HAP-1 (cell line): ENCODE results near the gene NIP7.

Source experiments
- DNase-seq, 2 experiments: peaks; one replicate each; pipeline ENCODE4 v3.0.0-alpha.2; 2016 to 2020; ENCODE audit warnings: low spot score in 2 of 2
- H3K27me3 ChIP-seq: fragments of 250-450 bp; sonication (Bioruptor Pico); 2 replicates; pipeline ENCODE4 v1.5.1; 2020; ENCODE audit warnings: low read depth, mild to moderate bottlenecking, moderate library complexity
- H3K36me3 ChIP-seq: fragments of 250-450 bp; sonication (Bioruptor Pico); replicated peaks from 2 replicates; pipeline ENCODE4 v1.5.1; 2020; ENCODE audit warnings: mild to moderate bottlenecking
- H3K4me1 ChIP-seq: fragments of 250-450 bp; sonication (Bioruptor Pico); 2 replicates; pipeline ENCODE4 v1.5.1; 2020; ENCODE audit warnings: mild to moderate bottlenecking
- H3K4me3 ChIP-seq: fragments of 250-450 bp; sonication (Bioruptor Pico); 2 replicates; pipeline ENCODE4 v1.5.1; 2020; ENCODE audit warnings: mild to moderate bottlenecking, moderate library complexity
- H3K9me3 ChIP-seq: fragments of 250-450 bp; sonication (Bioruptor Pico); 2 replicates; pipeline ENCODE4 v1.5.1; 2020; ENCODE audit warnings: mild to moderate bottlenecking, moderate library complexity
- in situ Hi-C: fragments of 300-500 bp; cut with MboI; formaldehyde crosslinking; loops from 3 replicates; pipeline ENCODE4 v1.14.3; 2020; ENCODE audit warnings: low sequenced_read_pairs, inconsistent platforms, mixed read lengths

The NIP7 gene

DNA sequence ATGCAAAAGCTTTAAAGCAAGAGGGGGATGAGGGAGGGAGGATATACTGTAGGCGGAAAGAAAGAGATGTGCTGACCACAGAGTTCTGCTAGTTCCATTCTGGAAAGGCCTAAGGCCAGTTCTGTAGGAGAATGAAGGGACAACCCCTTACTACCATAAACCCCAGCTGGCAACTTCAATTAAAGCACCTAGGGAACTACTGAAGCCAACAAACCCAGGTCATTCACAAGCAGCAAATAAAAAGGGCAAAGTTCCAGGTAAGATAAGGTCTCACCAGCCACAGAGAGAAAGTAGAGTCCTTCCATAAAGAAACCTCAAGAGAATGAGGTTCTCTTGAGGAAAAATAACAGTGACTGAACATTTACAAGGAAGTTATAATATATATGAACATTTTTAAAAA is 33.4 kb downstream of the NIP7 start:
- in situ Hi-C loops, result no loop called here
- Histone ChIP-seq H3K27me3 (no peaks in the 10 kb centered on the region), H3K9me3 (no peaks in the 10 kb centered on the region), H3K36me3 (peaks cover 60% of the 10 kb centered on the region), H3K4me1 (no peaks in the 10 kb centered on the region), H3K4me3 (no peak overlapping the region)
- DNase-seq, result no peak

DNA sequence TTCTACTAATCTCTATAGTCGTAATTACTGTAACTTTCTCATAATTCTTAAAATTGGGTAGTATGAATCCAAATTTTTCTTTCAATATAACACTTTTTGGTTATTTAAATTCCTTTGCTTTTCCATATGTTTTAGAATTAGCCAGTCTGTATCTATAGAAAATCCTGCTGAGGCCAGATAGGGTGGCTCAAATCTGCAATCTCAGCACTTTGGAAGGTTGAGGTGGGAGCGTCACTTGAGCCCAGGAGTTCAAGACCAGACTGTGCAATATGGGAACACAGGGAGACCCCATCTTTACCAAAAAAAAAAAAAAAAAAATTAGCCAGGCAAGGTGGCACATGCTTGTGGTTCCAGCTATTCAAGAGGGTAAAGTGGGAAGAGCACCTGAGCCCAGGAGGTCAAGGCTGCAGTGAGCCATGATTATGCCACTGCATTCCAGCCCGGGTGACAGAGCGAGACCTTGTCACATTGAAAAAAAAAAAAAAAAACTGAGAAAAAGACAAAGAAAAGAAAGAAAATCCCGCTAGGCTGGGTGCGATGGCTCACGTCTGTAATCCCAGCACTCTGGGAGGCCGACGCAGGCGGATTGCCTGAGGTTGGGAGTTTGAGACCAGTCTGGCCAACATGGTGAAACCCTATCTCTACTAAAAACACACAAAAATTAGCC is 37.0 kb downstream of the NIP7 start:
- in situ Hi-C loops, result no loop called here
- DNase-seq, result no peak
- no peaks in the 10 kb centered on the region for H3K9me3 ChIP-seq
- peaks cover 61% of the 10 kb centered on the region for H3K36me3 ChIP-seq
- no peaks in the 10 kb centered on the region for H3K4me1 ChIP-seq
- no peak overlapping the region for H3K4me3 ChIP-seq
- no peaks in the 10 kb centered on the region for H3K27me3 ChIP-seq

DNA sequence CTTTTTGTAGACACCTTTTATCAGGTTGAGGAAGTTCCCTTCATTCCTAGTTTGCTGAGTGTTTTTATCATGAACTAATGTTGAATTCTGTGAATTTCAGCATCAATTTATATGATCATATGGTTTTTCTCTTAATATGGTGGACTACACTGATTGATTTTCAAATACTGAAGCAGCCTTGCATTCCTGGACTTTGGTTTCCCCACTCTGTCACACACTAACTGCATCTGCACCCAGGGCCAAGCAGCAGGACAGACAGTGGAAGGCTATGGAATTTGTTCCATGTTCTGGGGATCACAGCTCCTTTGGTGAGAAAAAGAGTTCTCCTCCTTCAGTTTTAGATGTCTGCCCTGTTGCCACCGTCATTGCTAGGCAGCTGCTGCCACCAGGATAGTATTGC is 38.5 kb downstream of the NIP7 start:
- H3K4me3 ChIP-seq, result no peak overlapping the region
- no peaks in the 10 kb centered on the region for H3K9me3 ChIP-seq
- no peaks in the 10 kb centered on the region for H3K4me1 ChIP-seq
- DNase-seq, result no peak
- peaks cover 61% of the 10 kb centered on the region for H3K36me3 ChIP-seq
- no peaks in the 10 kb centered on the region for H3K27me3 ChIP-seq
- in situ Hi-C loops, result no loop called here

DNA sequence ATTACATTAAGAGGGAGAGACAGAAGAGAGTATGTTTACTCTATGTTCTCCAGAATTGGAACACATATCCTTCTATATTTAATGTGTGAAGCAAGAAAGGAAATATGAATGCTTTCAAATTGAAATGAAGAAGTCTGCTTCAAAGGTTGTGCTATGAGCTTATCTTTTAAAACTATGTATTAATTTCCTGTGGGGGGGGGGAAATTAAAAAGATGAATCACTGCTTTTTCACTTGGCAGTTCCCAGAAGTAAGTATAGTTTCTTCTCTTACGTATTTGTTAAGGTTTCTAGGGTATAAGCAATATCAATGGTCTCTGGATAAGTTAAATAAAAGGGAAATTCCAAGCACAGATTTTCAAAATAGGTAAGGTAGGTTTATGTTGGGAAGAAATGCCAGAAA is 39.2 kb downstream of the NIP7 start:
- Histone ChIP-seq H3K4me3 (no peak overlapping the region), H3K27me3 (no peaks in the 10 kb centered on the region), H3K4me1 (no peaks in the 10 kb centered on the region), H3K36me3 (peaks cover 61% of the 10 kb centered on the region), H3K9me3 (no peaks in the 10 kb centered on the region)
- DNase-seq, result no peak
- in situ Hi-C loops, result no loop called here

DNA sequence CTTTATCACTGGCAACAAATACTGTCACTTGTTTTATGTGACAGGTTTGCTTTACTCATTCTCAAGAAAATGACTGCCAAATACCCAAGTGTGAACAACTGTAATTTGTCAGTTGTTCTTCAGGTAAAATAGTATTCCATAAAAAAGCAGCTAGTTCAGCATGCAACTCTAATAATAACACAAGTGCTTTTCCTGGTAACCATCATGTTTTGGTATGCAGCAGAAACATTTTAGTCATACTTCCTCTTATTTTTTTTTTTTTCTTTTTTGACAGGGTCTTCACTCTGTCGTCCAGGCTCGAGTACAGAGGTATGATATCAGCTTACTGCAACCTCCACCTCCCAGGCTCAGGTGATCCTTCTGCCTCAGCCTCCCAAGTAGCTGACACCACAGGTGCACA is 41.7 kb downstream of the NIP7 start:
- DNase-seq, result no peak
- H3K4me3 ChIP-seq, result no peak overlapping the region
- peaks cover 7% of the 10 kb centered on the region for H3K4me1 ChIP-seq
- H3K27me3 ChIP-seq, result no peaks in the 10 kb centered on the region
- in situ Hi-C loops, result no loop called here
- peaks cover 58% of the 10 kb centered on the region for H3K36me3 ChIP-seq
- H3K9me3 ChIP-seq, result no peaks in the 10 kb centered on the region

DNA sequence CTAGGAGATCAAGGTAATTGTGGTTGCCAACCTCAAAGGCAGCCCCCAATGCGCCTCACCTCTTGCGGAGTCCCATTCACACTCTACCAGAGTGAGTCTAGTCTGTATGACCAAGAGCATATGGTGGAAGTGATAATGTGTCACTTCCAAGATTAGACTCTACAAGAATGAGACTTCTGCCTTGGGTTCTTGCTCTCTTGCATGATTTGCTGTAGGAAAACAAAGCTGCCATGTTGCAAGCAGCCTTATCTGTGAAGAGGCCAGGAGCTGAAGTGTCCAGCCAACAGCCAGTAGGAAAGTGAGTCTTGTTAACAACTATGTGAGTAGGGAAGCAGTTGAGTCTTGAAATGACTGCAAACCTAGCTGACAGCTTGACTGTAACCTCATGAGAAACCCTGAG is 42.8 kb downstream of the NIP7 start:
- no peaks in the 10 kb centered on the region for H3K9me3 ChIP-seq
- no peak for DNase-seq
- H3K36me3 ChIP-seq, result peaks cover 58% of the 10 kb centered on the region
- no peaks in the 10 kb centered on the region for H3K27me3 ChIP-seq
- no peak overlapping the region for H3K4me3 ChIP-seq
- H3K4me1 ChIP-seq, result peaks cover 7% of the 10 kb centered on the region
- in situ Hi-C loops, result no loop called here

DNA sequence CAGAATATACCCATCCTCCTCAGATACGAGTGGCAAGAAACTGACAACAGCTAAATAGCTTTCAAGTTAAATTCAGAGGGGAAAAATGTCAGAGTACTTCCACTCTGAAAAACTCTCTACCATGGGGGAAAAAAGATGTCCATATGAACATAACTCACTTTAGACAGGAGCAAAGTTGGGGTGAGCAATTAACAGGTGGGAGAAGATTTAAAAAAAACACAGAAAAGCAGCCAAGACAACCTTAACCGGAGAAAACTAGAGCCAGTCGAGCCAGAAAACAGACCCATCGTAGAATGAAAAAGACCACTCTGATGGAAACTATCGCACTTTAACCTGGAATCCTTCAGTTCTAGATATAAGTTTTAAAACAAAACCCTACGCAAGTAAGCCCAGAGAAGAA is 45.4 kb downstream of the NIP7 start:
- no peaks in the 10 kb centered on the region for H3K27me3 ChIP-seq
- no peak for DNase-seq
- H3K4me3 ChIP-seq, result peak overlapping the region; percentile 61
- peaks cover 37% of the 10 kb centered on the region for H3K36me3 ChIP-seq
- in situ Hi-C loops, result no loop called here
- H3K4me1 ChIP-seq, result peaks cover 7% of the 10 kb centered on the region
- no peaks in the 10 kb centered on the region for H3K9me3 ChIP-seq

DNA sequence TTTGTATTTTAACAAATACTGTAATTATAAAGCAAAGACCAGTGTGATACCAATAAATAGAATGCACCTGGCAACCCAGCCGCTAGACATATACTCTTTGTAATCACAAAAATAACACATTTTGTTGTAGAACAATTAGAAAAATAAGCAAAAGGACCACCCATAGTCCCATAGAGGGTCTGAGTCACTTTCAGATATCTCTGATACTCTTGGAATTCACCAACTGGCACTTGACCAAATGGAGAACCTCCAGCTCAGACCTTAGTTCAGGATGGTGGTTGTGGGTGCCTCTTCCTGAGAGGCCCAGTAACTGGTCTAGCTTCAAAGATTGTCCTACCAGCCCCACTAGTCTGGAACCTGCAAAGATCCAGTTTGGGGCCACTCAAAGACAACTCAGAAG is 47.0 kb downstream of the NIP7 start:
- Histone ChIP-seq H3K4me3 (no peak overlapping the region; the same call in 1 of the 2 replicates), H3K4me1 (peaks cover 7% of the 10 kb centered on the region), H3K9me3 (no peaks in the 10 kb centered on the region), H3K27me3 (no peaks in the 10 kb centered on the region), H3K36me3 (peaks cover 23% of the 10 kb centered on the region)
- in situ Hi-C loops, result no loop called here
- DNase-seq, result no peak
